ENCODE measurements around the gene ASPSCR1.
"Not testable (repeated sequence)": the region's sequence is repeated elsewhere in the genome, so short reads cannot be mapped to it uniquely, and the experiment has no call there.

ASPSCR1 gene

GRCh38 chr17:82025401-82026107 lies 48.1 kb downstream of the ASPSCR1 start:
- DNase-seq: no peak

GRCh38 chr17:82028246-82028645 lies 50.8 kb downstream of the ASPSCR1 start:
- DNase-seq: no peak

- no peak for DNase-seq
Measured at GRCh38 chr17:82028966-82029365, 51.5 kb downstream of the ASPSCR1 start.

GRCh38 chr17:82029391-82029790 lies 52.0 kb downstream of the ASPSCR1 start:
- DNase-seq: no peak

- no peak for DNase-seq
Measured at GRCh38 chr17:82029990-82030469, 52.6 kb downstream of the ASPSCR1 start.

- DNase-seq: peak; percentile 60
Measured at GRCh38 chr17:82030470-82031302, 53.3 kb downstream of the ASPSCR1 start.

GRCh38 chr17:82031303-82031884 lies 54.0 kb downstream of the ASPSCR1 start, which contains the start of gene RAC3:
Gene RAC3, plus strand, starts transcription at chr17:82031678. Its CDS starts 84 bp downstream, at chr17:82031762.
- no peak for DNase-seq

GRCh38 chr17:82031885-82032627 lies 54.6 kb downstream of the ASPSCR1 start:
- DNase-seq: peak; percentile 14

- DNase-seq: no peak
Measured at GRCh38 chr17:82033359-82034085, 56.1 kb downstream of the ASPSCR1 start.

- DNase-seq: no peak
Measured at GRCh38 chr17:82034371-82035011, 57.1 kb downstream of the ASPSCR1 start.

GRCh38 chr17:82035488-82035887 lies 58.1 kb downstream of the ASPSCR1 start:
- DNase-seq: no peak

GRCh38 chr17:82035956-82036633 lies 58.7 kb downstream of the ASPSCR1 start:
- DNase-seq: no peak

GRCh38 chr17:82036634-82037091 lies 59.2 kb downstream of the ASPSCR1 start:
- no peak for DNase-seq

- DNase-seq: peak; percentile 88
Measured at GRCh38 chr17:82037092-82037888, 59.9 kb downstream of the ASPSCR1 start, which contains the start of gene DCXR. Gene DCXR, minus strand, starts transcription at chr17:82037697. Its CDS starts 15 bp downstream, at chr17:82037682.

GRCh38 chr17:82037889-82038195 lies 60.4 kb downstream of the ASPSCR1 start:
- DNase-seq: no peak

- DNase-seq: not testable (repeated sequence)
Measured at GRCh38 chr17:82038796-82039409, 61.5 kb downstream of the ASPSCR1 start.

- DNase-seq: no peak
Measured at GRCh38 chr17:82039695-82040299, 62.4 kb downstream of the ASPSCR1 start.

GRCh38 chr17:82041144-82041814 lies 63.9 kb downstream of the ASPSCR1 start:
- DNase-seq: no peak

All from NCI-H2029 (cell line).